Endometrial microvascular endothelial cells (primary cell): ENCODE results near the gene MBOAT1. TPM values are rescaled to one million over a fixed set of nuclear protein-coding genes. Genes with fewer than 3 reads are reported as not detected.

Experiments
- in situ Hi-C: cut with HindIII; loops from 2 replicates; pipeline ENCODE4 v1.10.0; 2017; ENCODE audit warnings: low sequenced_read_pairs, low pct_unique_long_range_greater_than_20kb; ENCODE audit errors: inconsistent ontology term
- total RNA-seq: library from RNA; depleted of rRNA; stranded (reverse); fragments of >200 nt; gene quantifications from one replicate; pipeline ENCODE4 v1.2.3, GENCODE V29; 2015; ENCODE audit errors: inconsistent ontology term

The MBOAT1 gene
- total RNA-seq, 1 donor from 2014 or later = 5.3 TPM

DNA sequence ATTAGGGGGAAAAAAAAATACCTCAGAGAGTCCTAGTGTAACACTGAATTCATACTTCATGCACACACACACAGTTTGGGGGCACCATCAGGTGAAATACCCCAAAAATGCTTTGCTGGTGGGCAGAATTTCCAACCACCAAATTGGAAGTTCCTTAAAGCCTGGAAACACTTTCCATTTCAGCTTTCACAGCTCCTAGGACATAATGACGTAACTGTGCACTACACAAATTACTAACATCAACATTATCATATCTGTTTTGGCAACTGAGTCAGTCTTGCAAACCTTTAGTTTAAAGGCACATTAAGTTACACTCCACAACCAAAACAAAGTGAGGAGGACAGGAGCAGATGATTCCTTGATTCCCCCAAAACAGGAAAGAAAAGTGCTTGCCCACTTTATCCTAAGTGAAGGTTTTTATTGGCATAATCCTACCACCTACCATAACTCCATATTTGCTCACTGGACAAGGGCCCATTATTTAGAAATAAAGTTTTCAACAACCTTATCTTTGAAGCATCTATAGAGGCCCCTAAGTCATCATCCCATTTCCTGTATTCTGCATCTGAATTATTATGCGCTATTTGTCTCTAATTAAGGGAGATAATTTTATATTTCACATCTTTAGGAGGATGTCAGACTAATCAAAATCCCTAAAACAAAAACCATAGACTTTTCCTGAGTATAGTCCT, 3.4 kb downstream of the MBOAT1 start:
- in situ Hi-C loops = no loop called here

GRCh38 chr6:20207088-20207418, 5.2 kb downstream of the MBOAT1 start:
- in situ Hi-C loops = no loop called here

- in situ Hi-C loops = no loop called here
These were observed 6.5 kb downstream of the MBOAT1 start for GRCh38 chr6:20205722-20206161.

DNA sequence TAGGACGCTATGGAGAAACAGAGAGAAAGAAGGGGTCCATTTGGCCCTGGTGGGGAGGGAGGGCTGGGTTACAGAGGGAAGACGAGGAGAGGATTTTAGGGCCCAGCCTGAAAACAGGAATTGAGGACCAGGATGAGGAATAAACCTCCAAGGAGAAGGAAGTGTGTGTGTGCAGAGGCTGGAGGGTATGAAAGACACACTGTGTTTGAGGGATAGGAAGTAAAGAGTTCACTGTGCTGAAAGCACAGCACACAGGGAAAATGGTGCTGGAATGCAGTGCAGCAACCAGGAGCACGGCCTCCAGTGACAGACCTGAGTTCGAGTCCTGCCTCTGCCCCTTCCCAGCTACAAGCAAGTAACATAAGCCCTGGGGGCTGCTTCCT, 7.8 kb downstream of the MBOAT1 start:
- in situ Hi-C loops = no loop called here

DNA sequence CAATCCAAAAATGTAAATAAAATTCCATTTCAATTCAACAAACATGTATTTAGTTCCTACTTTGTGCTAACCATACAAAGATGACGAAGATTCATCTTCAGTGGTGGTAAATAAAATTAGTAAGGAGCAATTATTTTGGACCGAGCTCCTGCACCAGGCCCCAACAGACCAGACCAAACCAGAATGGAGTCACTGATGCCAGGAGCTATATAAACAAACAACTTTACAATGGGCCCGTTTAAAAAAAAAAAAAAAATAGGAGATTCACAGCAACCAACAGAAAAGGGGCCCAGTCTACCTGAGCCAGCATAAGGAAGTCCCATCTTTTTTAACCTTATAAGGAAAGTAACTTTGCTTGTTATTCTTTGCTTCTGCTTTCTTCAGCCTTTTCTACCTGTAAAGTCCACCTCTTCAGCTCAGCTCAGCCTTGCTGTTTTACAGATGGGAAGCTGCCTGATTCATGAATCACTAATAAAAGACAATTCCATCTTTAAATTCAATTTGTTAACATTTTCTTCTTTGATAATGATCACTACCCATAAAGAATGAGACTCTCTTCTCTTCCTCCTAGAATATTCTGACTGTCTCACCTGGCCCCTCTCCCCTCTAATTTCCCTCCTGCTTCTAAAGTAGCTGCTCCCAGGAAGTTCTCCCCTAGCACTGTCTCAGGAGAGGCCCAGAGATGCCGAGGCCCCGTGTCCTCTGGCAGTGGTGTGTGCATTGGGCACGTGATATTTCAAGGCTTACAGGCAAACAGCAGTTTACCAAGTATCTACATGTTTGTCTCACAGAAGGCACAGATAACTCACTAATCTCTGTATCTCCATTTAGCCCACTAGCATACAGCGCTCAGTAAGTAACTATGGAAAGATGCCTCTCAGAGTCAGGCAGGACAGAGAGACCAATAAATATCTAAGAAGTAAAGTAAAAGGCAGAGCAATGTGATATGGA, 8.4 kb downstream of the MBOAT1 start:
- in situ Hi-C loops = no loop called here

GRCh38 chr6:20202699-20203302, 9.5 kb downstream of the MBOAT1 start:
- in situ Hi-C loops = no loop called here

DNA sequence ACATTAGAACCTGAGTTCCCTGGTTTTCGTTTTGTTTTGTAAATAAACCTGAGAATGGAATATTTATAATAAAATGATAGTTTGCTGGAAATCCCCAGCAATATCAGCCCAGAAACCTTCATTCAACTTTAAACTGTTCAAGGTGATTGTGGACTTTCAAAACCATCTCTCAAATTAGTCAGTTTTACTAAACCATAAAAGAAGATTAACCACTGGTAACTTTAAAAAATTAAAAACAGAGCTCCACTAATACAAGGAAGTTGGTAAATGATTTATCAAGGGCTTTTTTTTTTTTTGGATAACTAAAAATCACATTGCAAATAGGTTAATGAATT, 10.0 kb downstream of the MBOAT1 start:
- in situ Hi-C loops = no loop called here

GRCh38 chr6:20200761-20201630, 11.3 kb downstream of the MBOAT1 start:
- in situ Hi-C loops = no loop called here

DNA sequence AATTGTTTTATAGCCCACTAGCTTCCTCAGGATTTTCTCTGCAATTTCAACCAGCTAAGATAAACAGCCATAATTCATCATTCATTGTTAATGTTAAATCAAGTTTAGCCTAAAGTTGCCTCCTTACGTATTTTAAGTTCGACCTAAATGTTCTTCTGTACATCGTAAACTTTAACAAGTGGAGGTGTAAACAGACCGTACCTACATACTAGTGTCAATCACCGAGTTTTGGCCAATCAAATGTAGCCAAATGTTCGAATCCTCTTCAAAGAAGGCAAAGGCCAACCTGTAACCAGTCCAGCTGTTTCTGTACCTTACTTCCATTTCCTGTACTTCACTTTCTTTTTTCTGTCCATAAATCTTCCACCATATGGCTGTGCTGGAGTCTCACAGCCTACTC, 13.5 kb downstream of the MBOAT1 start:
- in situ Hi-C loops = no loop called here

DNA sequence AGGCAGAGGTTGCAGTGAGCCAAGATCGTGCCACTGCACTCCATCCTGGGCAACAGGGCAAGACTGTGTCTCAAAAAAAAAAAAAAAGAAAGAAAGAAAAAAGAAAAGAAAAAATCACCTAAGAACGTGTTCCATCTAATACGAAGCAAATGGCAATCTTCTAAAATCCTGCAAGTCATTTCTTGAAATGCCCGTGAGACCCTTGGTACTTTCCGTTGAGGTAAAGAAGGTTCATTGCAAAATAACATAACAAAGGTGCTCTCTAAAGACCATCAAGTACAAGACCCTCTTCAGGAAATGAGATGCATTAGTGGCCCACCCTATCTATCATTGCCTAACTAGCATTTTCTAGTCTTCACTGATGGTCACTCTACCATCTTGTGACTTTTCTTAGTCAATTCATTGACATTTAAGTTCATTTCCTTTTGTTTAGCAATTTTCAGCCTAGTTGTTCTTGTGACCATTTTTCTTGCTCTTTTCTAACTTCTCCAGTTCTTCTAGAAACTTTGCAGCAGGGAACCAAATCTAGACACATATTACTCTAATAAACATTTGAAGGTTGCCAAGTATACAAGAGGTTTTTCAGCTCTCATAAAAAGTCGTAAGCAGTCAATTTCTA, 14.0 kb downstream of the MBOAT1 start:
- in situ Hi-C loops = no loop called here

DNA sequence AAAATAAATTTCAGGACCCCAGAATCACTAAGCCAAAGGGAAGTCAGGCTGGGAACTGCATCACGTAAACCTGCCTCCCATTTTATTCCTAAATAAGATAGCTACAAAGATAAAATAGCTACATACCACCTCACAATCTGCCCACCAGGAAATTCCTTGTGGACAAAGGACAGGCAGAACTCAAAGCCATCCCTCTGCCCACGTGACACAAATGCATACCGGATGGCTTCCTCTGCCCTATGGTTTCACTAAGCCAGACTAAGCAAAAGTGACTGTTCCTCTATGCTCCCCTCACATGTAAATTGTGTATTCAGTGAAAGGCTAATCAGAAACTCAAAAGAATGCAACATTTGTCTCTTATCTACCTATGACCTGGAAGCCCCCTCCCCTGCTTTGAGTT, 15.0 kb downstream of the MBOAT1 start:
- in situ Hi-C loops = no loop called here

DNA sequence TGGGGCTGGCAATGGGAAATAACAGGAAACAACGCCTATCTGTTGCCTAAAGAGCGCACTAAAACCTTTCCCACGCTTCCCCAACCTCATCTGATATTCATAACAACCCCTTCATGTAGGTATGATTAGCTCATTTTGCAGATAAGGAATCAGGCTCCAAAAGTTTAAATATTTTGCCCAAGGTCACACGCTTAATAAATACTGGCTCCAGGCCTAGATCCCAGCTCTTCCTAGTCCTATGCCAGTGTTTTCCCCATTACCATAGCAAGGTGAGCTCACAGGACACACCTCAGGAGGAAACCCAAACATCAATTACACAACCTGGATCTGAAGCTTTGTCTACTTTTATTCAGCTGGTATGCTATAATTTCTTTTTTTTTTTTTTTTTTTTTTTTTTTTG, 19.6 kb downstream of the MBOAT1 start:
- in situ Hi-C loops = no loop called here

DNA sequence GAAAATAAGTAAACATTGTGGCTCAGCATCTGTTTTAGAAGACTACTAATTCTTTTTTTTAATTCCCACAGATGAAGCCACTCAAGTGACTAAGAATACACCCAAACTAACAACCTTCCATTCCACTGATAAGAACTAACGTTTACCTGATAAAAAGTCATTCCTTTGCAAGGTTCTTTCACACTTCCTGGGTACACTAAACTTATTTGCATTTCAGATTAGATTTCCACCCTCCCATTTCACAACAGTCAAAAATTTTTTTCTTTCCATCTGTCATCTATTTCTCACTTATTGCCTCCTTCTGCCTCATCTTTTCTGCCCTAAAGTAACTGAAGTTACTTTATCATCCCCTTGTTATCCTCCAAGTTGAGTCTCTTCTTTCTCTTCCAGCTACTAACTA, 20.3 kb downstream of the MBOAT1 start:
- in situ Hi-C loops = no loop called here

DNA sequence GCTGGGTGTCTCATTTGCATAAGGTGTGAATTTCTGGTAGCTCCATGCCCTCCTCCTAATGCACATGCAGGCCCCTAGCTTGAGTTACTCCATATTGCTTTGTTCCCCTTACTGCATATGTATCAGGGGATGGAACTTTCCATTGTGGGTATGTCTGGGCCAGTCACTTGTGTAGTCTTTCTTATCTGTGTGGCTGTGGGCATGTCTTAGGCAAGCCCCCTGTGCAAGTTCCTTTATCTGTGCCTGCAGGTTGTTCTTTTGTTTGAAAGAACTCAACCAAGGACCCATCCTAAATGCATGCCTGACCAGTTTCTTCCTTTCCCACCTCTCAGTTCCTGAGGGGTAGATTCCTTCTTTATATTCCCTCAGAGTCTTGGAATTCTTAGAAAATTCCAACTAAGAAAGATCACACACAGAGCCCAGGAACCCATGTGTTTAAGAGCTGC, 23.6 kb downstream of the MBOAT1 start:
- in situ Hi-C loops = no loop called here

- in situ Hi-C loops = no loop called here
These were observed 25.3 kb downstream of the MBOAT1 start for GRCh38 chr6:20186981-20187380.

DNA sequence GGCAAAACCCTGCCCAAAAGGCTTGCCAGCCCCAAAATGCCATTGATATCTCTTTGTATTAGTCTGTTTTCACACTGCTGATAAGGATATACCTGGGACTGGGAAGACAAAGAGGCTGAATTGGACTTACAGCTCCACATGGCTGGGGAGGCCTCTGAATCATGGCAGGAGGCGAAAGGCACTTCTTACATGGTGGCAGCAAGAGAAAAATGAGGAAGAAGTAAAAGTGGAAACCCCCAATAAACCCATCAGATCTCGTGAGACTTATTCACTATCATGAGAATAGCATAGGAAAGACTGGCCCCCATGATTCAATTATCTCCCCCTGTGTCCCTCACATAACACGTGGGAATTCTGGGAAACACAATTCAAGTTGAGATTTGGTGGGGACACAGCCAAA, 28.6 kb downstream of the MBOAT1 start:
- in situ Hi-C loops = no loop called here

DNA sequence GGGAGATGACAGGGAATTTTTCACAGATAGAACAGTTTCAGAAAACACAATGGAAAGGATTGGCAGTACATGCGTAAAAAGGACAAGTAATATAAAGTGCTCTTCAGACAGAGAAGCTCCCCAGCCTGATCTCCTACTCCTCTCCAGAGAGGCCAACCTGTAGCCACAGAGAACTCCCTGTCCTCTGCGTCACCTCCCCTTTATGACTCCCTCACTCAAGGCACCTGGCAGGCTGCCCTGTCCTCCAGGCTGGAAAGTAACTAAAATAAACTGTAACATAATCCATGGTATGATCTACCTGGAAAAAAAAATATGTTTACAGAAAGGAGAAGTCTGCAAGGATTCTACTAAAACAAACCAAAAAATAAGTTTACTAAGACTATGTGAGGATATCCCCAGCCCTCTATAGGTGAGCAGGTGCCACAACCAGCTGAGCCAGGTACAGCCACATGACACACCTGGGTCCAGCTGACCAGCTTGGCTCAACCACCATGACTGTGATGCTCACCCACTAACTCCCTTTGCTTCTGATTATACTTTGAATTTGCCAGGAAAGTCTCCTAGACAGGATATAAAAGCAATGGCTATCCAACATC, 29.2 kb downstream of the MBOAT1 start:
- in situ Hi-C loops = no loop called here

GRCh38 chr6:20182069-20182468, 30.2 kb downstream of the MBOAT1 start:
- in situ Hi-C loops = no loop called here
